Measurements from ENCODE around the gene CAMTA2. TPM values are rescaled to one million over a fixed set of nuclear protein-coding genes. Genes with fewer than 3 reads are reported as not detected.

CAMTA2 gene
- total RNA-seq, 1 donor from 2014 or later, result 2.3 TPM

DNA sequence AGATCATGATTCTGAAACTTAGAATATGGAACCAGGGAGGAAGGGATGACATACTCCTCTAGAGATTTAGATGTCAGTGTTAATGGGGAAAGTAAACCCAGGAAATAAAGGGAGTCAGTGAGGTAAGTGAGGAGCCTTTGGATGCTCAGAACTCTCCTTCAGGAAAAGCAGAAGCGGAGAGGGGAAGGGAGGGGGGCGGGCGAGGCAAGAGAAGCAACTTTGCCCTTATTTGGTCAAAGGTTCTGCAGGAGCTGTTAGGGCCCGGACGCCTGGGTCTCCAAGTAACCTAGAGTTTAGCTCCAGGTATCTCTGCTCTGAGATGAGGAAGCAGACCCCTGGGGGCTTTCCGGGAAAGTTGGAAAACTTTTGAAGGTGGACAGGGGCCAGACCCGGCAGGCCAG lies 40.5 kb downstream of the CAMTA2 start:
- peak in 1 of 2 donors; percentile 19 for DNase-seq (ENCODE audit: low read depth in 2 of 2)

DNA sequence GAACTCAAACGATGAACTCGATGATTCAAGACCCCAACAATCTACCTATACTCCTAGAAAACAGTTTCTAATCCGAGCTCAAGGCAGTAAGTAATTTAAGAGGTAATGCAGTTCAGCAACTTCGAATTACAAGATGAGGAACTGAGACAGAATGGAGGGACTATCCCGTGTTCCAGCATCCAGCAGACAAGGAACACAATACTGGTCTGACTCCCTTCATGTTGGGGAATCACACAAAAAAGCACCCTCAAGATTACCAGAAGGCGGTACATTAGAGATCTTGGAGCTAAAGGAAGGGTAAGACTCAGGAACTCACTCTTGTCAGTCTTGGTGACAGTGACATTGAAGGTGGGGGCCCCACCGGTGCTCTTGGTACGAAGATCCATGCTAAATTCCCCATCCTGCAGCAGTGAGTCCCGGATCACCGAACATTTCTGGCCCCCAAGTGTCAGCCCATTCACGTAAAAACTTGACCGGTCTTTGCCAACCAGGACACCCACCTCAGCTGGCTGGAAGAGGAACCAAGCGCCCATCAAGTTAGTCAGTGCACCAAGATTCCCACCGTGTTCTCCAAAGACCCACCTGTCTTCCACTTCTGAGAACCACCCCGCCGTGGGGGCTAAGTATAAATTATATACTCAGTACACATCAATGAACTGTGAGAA lies 41.0 kb downstream of the CAMTA2 start:
- DNase-seq (ENCODE audit: low read depth in 2 of 2), result no peak

DNA sequence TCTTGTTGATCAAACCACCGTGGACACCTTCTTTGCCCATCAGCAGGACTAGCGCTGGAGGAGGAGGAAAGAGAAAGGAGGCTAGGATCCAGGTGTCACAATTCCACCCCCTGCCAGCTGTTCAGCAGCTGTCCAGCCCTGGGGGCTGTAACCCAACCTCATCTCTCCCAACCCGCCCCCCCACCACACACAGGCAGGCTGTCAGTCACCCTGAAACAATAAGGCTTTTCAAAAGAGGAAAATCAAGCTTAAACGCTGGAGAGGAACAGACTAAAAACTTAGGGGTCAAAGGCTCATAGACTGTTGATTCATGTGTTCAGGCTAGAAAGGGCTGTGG lies 41.6 kb downstream of the CAMTA2 start:
- no peak for DNase-seq (ENCODE audit: low read depth in 2 of 2)

DNA sequence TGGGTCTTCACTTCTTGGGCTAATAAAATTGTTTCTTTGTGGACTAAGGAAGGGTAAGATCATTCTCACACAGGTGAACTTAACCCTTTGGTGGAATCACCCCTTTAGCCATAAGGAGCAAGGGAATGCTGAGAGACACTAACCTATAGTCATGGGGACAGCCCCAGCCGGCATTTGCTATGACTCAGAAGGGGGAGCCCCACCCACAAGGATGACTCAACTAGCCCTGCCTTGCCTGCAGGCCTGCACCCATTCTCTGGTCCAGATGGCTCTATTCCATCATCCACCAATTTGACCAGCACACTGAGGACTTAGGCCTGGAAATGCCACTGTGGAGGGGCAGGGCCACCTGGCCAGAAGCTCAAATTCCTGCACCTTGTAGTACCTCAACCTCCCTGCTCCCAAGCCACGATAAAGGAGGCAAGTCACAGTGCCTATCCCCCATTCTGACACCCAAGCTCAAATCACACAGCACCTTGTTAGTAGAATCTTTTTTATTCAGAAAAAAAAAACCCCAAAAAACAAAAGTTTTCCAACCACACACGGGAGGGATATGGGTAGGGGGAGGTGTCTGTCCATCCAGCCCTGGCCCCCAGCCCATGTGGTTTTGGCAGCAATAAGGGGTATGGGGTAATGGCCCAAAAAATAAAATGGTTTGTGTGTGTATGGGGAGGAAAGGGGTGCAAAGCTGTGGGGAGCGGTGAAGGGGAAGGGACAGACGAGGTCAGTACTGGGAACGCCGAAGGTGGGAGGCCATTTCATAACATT lies 42.1 kb downstream of the CAMTA2 start:
- peak in 1 of 2 donors; percentile 85 for DNase-seq (ENCODE audit: low read depth in 2 of 2)

DNA sequence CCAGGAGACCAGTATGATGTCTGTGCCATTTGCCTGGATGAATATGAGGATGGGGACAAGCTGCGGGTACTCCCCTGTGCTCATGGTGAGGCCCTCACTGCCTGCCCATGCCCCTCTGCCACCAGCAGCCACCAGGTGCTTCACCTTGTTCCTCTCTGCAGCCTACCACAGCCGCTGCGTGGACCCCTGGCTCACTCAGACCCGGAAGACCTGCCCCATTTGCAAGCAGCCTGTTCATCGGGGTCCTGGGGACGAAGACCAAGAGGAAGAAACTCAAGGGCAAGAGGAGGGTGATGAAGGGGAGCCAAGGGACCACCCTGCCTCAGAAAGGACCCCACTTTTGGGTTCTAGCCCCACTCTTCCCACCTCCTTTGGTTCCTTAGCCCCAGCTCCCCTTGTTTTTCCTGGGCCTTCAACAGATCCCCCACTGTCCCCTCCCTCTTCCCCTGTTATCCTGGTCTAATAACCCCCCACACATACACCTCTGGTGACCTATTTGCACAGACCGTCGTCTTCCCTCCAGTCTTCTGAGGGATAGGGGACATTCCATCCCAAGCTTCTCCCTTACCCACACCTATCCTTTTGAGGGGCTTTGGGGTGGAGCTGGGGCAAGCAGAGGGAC lies 42.8 kb downstream of the CAMTA2 start:
- no peak for DNase-seq (ENCODE audit: low read depth in 2 of 2)

DNA sequence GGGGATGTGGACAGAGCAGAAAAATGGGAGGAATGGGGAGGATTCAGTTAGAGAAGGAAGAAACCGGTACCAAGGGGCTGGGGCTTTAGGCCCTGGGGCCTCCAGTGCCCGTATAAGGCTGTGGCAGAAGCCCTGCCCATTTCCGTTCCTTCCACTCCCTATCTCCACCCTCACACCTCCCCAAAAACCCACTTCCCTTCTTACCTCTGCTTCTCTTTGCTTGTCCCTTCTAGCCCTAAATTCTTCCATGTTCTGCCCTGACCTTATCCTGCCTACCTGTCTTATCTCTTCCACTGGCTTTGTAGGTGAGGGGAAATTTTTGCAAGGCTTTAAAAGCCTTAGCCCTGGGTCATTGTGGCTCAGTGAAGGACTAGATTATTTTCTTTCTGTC lies 43.3 kb downstream of the CAMTA2 start:
- no peak for DNase-seq (ENCODE audit: low read depth in 2 of 2)

DNA sequence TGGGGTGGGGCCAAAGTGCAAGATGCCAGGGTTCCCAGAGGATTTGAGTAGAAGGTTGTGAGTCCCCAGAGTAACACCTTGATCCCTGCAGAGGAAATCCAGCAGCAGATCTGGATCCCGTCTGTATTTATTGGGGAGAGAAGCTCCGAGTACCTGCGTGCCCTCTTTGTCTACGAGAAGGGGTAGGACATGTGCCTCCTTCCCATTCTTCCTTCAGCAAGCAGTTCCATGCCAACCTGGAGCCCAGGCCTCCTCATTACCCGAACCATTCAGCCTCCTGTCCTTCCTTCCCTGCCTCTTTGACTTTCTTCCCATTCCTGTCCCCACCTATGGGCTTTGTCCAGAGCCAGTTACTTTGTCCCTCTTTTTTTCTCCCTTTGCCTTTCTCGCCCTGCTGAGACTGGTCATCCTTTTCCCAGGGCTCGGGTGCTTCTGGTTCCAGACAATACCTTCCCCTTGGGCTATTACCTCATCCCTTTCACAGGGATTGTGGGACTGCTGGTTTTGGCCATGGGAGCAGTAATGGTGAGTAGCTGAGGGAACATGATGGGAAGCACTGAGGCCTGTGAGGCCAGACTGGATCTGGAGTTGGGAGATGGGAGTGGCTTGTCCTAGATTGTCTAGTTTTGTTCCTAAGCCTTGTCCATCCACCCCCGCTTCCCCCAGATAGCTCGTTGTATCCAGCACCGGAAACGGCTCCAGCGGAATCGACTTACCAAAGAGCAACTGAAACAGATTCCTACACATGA lies 44.5 kb downstream of the CAMTA2 start:
- no peak for DNase-seq (ENCODE audit: low read depth in 2 of 2)

DNA sequence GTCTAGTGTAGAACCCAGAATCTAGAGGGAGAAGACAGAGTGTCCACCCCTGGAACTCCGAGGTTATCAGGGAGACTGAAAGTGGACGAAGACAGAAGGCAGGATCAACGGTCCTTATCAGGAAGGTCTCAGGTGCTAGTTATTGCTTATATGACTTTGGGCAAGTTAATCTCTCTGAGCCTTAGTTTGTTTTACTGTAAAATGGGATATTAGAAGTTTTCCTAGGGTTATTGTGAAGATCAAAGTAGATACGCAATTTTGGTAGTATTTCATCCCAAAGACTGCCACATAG lies 46.2 kb downstream of the CAMTA2 start:
- no peak for DNase-seq (ENCODE audit: low read depth in 2 of 2)

DNA sequence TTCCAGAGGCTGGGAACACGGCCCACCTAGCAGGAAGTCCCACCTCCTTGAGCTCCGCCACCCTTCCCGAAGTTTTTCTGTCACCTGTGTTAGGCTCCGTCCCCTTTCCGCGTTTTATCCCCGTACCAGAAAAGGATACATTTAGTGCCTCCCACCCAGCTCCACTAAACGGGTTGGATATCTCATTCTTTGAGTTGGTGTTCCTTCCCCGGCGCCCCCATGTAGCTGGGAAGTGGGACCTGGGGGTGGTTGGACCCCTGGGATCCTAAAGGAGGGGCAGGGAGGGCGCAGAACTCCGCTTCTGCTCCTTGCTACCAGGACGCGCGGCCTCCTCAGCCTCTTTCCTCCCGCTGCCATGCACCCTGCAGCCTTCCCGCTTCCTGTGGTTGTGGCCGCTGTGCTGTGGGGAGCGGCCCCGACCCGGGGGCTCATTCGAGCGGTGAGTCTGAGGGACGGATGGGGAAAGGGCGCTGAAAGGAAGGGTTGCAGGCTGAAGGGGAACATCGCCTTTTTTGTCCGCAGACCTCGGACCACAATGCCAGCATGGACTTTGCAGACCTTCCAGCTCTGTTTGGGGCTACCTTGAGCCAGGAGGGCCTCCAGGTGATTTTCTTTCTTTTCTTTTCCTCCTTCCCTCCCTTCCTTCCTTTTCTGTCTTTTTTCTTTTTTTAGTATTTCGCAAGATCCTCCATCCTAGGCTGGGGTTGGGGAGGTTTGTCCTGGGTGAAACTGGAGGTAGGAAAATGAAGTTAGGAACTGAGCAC lies 46.7 kb downstream of the CAMTA2 start:
- no peak for DNase-seq (ENCODE audit: low read depth in 2 of 2)

DNA sequence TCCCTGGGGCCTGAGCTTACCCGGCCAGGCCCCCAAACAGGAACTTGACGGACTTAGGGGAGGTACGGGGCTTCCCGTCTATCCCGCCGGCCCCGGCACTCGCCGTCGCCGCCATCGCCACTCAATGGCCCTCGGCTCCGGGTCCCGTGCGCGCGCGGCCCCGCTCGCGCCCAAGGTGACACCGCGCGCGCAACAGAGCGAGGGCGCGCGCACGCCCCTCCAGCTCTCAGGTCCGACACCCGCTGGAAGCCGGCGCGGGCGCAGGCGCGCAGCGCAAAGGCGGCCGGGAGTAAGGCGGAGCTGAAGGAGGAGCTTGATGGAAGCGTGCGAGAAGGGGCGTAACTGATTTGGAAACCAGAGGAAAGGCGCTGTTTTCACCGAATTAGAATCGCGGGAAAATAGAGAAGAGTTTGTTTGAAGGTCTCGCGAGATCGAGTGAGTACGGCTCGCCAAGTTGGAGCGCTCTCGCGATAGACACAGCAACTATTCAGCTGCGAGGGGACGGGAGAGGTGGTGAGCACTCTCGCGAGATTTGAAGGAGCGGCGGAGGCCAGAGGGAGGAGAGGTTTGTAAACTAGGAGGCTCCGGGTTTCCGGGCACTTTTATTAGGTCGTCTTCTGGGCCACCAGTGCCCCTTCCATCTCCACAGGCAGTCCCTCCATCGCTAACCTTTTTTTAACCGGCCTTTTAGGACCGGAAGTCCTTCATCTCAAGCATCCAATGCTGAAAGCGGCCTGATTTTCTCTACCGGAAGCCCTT lies 47.5 kb downstream of the CAMTA2 start, which contains the start of the genes RNF167 and SLC25A11:
Gene RNF167, plus strand, starts transcription at position 473 of the 759 bp plus-strand sequence. CDS start 642 bp downstream, outside the sequence.
Gene SLC25A11, minus strand, starts transcription at position 251 of the 759 bp plus-strand sequence. Its CDS starts 136 bp downstream, at position 115.
- peak; percentile 100 for DNase-seq (ENCODE audit: low read depth in 2 of 2)

DNA sequence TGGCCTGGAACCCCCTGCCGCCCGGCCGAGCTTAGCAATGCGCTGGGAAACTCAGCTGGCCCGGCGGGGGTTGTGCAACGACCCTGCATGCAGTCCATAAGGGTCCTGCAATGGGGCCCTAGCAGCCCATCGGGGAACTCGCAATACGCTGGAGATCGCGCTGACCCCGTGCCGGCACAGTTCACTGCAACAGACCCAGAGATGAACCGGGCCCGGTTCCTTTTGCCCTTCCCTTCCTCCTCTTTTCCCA lies 48.0 kb downstream of the CAMTA2 start:
- DNase-seq (ENCODE audit: low read depth in 2 of 2), result no peak

DNA sequence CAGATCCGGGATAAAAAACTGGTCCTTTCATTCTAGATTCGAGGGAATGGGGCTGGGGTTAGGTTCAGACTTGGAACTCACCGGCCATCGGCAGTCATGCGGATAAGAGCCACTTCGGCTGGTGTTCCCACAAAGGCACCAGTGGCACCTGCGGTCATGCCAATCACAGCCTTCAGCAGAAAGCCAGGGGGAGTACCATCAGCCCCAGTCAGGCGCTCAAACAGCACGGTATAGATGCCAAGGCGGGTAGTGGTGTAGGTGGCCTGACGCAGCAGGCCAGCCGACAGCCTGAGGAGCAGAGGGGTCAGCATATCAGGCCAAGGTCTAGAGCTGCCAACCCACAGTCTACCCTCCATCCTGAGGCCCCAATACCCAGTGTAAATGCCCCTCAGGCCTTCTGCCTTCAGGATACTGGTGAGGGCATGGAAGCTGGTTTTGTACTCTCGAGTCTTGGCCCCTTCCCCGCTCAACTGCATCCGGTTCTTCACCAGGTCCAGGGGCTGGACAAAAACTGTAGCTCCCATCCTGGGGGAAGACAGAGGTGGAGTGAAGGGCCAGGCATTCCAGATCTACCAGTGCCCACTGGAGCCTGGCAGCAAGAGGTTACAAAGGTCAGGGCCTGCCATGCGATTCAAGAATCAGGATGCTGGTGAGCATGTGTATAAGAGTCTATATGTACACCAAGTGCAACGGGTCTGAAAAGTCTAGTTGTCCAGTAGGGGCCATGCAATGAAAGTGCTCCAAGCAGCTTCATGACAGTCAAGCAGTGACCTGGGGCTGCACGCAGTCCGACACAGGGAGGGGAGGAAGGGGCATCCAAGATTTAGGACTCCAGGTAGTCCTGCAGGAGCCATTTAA lies 48.6 kb downstream of the CAMTA2 start:
- DNase-seq (ENCODE audit: low read depth in 2 of 2), result peak in 1 of 2 donors; percentile 23

DNA sequence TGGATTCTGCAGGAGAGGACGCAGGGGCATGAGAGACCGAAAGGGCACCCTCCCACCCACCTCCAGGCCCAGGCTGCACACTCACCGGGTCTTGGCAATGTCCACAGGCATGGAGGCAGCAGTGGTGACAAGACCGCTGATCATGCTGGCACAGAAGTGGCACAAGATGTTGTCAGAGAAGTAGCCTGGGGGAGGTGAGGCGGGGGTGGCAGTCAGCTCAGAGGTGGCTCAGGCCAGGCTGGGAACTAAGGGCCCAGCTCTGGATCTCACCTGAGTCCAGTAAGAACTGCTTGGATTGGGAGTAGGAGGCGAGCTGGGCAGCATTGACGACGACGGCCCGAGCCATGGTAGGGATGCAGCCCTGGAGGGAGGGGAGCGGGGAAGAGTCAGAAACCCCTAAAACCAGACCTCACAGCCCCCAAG lies 49.4 kb downstream of the CAMTA2 start:
- DNase-seq (ENCODE audit: low read depth in 2 of 2), result no peak

DNA sequence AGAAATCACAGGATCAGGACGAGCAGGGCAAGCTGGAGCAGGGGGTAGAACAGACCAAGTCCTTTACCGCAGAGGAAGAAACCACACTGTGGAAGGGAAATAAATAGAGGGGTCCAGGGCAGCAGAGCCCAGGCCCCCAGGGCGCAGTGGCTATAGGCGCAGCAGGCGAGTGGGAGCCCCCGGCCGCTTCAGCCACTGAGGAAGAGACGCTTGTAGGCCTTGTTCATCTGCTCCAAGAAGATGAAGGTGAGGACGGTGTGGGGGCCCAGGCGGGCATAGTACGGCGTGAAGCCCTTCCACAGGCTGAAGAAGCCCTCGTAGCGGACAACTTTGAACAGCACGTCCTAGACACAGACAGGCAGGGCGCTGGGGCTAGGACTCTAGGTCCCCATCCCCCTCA lies 49.9 kb downstream of the CAMTA2 start:
- no peak for DNase-seq (ENCODE audit: low read depth in 2 of 2)

DNA sequence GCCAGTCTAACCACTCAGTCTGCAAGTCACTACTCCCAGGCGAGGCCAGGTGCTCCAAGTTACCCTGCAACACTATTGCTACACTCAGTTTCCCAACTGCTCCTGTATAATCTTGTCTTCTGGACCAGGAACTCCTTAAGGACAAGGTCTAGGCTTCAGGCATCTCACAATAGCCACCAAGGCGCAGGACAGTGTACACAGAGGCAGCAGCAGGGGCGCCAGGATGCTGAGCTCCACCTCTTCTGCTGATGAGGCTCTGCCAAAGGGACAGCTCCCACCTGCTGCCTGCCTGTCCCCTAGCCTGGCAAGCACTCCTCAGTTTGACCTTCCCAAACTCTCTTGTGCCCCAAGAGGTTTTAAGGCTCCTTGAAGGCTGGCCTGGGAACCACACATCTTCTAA lies 51.0 kb downstream of the CAMTA2 start:
- DNase-seq (ENCODE audit: low read depth in 2 of 2), result no peak

DNA sequence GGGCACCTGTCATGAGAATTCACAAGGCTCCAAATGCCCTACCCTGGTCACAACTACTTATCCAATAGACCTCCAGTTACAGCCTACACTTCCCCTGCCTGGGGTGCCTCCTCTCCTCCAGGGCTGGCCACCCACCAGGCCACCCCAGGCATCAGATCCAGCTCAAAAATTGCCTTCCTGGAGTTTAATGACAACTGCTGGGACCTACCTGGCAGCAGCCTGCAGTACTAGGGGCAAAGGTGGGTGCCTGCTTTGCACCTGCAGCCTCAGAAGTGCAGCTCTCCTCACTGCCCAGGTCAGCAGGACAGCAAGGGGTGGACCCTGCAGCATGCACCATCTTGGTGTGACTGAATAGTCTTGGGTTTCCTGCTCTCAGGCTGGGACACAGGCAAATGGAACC lies 51.8 kb downstream of the CAMTA2 start:
- DNase-seq (ENCODE audit: low read depth in 2 of 2), result no peak

DNA sequence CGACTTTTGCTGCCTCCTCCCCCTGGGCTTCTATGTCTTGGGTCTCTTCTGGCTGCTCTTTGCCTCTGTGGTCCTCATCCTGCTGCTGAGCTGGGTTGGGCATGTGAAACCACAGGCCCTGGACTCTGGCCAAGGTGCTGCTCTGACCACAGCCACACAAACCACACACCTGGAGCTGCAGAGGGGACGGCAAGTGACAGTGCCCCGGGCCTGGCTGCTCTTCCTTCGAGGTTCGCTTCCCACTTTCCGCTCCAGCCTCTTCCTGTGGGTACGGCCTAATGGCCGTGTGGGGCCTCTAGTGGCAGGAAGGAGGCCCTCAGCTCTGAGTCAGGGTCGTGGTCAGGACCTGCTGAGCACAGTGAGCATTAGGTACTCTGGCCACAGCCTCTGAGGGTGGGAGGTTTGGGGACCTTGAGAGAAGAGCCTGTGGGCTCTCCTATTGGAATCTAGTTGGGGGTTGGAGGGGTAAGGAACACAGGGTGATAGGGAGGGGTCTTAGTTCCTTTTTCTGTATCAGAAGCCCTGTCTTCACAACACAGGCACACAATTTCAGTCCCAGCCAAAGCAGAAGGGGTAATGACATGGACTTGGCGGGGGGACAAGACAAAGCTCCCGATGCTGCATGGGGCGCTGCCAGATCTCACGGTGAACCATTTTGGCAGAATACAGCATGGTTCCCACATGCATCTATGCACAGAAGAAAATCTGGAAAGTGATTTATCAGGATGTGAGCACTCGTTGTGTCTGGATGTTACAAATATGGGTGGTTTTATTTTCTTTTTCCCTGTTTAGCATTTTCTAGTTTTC lies 53.1 kb downstream of the CAMTA2 start:
- peak in 1 of 2 donors; percentile 36 for DNase-seq (ENCODE audit: low read depth in 2 of 2)

DNA sequence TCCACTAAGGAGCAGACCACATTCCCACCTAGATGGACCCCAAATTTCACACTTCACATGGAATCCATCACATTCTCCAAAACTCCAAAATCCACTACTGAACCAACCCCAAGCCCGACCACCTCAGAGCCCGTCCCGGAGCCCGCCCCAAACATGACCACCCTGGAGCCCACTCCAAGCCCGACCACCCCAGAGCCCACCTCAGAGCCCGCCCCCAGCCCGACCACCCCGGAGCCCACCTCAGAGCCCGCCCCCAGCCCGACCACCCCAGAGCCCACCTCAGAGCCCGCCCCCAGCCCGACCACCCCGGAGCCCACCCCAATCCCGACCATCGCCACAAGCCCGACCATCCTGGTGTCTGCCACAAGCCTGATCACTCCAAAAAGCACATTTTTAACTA lies 53.8 kb downstream of the CAMTA2 start:
- DNase-seq (ENCODE audit: low read depth in 2 of 2), result no peak

DNA sequence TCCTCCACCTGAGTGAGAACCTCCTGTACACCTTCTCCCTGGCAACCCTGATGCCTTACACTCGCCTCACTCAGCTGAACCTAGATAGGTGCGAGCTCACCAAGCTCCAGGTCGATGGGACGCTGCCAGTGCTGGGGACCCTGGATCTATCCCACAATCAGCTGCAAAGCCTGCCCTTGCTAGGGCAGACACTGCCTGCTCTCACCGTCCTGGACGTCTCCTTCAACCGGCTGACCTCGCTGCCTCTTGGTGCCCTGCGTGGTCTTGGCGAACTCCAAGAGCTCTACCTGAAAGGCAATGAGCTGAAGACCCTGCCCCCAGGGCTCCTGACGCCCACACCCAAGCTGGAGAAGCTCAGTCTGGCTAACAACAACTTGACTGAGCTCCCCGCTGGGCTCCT lies 54.7 kb downstream of the CAMTA2 start:
- no peak for DNase-seq (ENCODE audit: low read depth in 2 of 2)
